Measurements from ENCODE around the gene SPHK1. TPM values are rescaled to one million over a fixed set of nuclear protein-coding genes. Genes with fewer than 3 reads are reported as not detected.

SPHK1 gene
- total RNA-seq, 1 donor from 2014 or later: 120 TPM

- no peaks in the 10 kb centered on the region for H3K27me3 ChIP-seq
- H3K4me3 ChIP-seq: no peak overlapping the region
- no peak overlapping the region for H3K27ac ChIP-seq
- H3K4me1 ChIP-seq: peaks cover 0 to 5% of the 10 kb centered on the region in 2 donors
- peaks cover 32 to 51% of the 10 kb centered on the region in 2 donors for H3K36me3 ChIP-seq
- DNase-seq (ENCODE audit: low spot score in 2 of 2): no peak
- TF ChIP-seq, protein P1, sequence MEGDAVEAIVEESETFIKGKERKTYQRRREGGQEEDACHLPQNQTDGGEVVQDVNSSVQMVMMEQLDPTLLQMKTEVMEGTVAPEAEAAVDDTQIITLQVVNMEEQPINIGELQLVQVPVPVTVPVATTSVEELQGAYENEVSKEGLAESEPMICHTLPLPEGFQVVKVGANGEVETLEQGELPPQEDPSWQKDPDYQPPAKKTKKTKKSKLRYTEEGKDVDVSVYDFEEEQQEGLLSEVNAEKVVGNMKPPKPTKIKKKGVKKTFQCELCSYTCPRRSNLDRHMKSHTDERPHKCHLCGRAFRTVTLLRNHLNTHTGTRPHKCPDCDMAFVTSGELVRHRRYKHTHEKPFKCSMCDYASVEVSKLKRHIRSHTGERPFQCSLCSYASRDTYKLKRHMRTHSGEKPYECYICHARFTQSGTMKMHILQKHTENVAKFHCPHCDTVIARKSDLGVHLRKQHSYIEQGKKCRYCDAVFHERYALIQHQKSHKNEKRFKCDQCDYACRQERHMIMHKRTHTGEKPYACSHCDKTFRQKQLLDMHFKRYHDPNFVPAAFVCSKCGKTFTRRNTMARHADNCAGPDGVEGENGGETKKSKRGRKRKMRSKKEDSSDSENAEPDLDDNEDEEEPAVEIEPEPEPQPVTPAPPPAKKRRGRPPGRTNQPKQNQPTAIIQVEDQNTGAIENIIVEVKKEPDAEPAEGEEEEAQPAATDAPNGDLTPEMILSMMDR (IDR thresholded peaks at IDR 0.05): no peak
- H3K9me3 ChIP-seq: no peaks in the 10 kb centered on the region
- intact Hi-C loops (cut with DNase I): no loop called here
Measured at GRCh38 chr17:76404976-76405563, 20.7 kb downstream of the SPHK1 start.

DNA sequence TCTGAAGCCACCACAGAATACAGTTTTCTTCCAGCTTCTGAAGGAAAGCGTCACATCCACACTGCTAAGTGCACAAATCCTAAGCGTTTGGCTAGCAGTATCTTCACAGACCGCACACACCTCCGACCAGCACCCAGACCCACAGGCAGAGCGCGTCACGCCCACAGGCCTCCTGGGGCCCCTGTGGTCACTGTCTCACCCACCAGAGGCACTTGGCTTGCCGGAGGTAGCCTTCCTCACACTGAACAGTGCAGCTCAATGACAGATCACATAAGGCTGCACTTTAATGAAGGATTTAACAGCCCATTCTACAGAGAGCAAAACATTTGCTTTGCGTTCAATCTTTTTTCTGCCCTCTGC lies 21.2 kb downstream of the SPHK1 start:
- Histone ChIP-seq H3K36me3 (peaks cover 27 to 46% of the 10 kb centered on the region in 2 donors), H3K27me3 (no peaks in the 10 kb centered on the region), H3K4me3 (no peak overlapping the region), H3K27ac (no peak overlapping the region), H3K4me1 (peaks cover 0 to 5% of the 10 kb centered on the region in 2 donors), H3K9me3 (no peaks in the 10 kb centered on the region)
- intact Hi-C loops (cut with DNase I): no loop called here
- TF ChIP-seq, protein P1 (IDR thresholded peaks at IDR 0.05): no peak
- no peak for DNase-seq (ENCODE audit: low spot score in 2 of 2)

DNA sequence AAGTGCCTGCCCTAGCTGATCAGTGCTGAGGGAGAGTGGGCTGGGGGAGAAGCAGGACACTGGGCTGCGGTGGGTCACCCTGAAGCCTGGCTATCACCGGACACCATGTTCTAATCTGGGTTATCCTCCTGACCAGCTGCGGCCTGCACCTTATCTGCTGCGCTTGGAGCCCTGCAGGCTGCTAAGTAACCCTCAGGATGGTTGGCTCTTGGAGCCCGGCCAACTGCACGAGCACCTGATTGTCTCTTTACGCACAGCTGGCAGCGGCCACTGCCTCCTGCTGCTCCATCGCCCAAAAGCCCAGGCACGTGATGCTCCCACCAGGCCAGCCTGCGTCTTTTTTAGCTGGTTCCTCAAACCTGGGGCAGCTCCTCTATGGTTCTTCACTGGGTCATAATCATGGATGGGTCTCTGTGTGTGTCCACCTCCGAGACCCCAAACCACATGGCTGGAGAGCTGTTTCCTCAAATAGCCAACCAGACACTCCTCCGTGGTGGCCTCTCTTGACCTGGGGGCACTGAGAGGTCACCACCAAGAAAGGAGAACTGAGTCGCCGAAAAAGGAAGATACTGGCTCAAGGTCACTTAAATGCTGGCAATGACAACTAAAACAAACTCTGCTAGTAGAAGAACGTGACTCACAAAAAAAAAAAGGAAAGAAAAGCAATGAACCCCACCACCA lies 21.7 kb downstream of the SPHK1 start:
- no peak for DNase-seq (ENCODE audit: low spot score in 2 of 2)
- Histone ChIP-seq H3K4me3 (no peak overlapping the region), H3K9me3 (no peaks in the 10 kb centered on the region), H3K4me1 (peaks cover 0 to 5% of the 10 kb centered on the region in 2 donors), H3K36me3 (peaks cover 22 to 40% of the 10 kb centered on the region in 2 donors), H3K27ac (no peak overlapping the region), H3K27me3 (no peaks in the 10 kb centered on the region)
- TF ChIP-seq, protein P1 (IDR thresholded peaks at IDR 0.05): no peak
- intact Hi-C loops (cut with DNase I): no loop called here

DNA sequence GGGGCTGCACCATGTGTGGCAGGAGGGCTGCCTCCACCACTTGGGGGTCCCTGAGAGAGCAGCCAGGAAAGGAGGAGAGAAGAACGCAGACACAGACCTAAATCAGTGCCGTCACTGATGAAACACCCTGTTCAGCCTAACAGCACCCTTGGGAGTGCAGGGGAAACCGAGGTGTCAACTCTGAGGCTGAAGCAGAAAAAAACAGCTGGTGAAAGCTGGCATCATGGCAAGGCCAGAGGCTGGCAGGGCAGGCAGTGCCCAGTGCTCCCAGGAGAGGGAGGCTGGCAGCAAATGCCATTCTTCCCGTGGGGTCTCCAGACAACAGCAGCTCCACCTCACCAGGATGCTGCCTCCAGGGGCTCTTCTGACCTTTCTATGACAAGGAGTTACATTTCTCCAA lies 23.1 kb downstream of the SPHK1 start:
- Histone ChIP-seq H3K4me3 (no peak overlapping the region), H3K36me3 (peaks cover 11 to 29% of the 10 kb centered on the region in 2 donors), H3K27me3 (no peaks in the 10 kb centered on the region), H3K4me1 (peaks cover 0 to 5% of the 10 kb centered on the region in 2 donors), H3K9me3 (no peaks in the 10 kb centered on the region), H3K27ac (no peak overlapping the region)
- intact Hi-C loops (cut with DNase I): no loop called here
- no peak for DNase-seq (ENCODE audit: low spot score in 2 of 2)
- TF ChIP-seq, protein P1 (IDR thresholded peaks at IDR 0.05): no peak

DNA sequence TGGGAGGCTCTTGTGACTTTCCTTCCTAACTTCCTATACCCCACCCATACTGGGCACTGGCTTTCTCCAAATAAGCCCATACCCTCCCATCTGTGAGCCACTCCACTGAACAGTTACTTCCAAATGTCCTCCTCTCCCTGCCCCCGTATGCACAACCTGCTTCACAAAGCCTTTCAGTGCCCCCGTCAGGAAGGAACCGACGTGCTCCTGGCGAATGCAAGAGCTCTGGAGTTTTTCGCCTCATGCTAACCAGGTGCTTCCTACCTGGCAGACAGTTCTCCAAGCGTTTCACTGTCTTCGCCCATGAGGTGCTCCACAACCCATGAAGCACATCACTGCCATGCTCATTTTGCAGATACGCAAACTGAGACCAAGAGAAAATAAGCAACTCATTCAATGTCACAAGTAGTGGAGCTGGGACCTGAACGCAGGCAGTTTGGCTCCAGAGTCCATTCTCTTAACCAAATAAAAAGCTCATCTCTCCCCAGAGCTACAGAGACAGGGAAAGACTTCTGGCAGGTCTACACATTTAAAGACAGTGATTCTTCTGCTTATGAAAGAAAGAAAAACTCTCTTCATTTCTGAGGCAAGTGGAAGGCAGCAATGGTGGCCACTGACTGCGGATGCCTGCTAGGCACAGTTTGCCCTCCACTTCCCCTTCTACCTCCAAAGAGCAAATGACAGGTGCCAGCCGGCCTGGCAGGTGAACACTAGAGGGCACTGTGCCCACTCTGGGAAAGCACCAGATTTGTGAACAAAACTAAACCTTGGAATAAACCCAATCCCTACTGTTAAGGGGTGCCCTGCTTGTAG lies 23.8 kb downstream of the SPHK1 start:
- intact Hi-C loops (cut with DNase I): loop anchor here (1.0 kb wide), 1 partner anchor 98 kb away; no protein-coding TSS in a partner anchor
- no peak overlapping the region for H3K4me3 ChIP-seq
- no peaks in the 10 kb centered on the region for H3K27me3 ChIP-seq
- peaks cover 6 to 22% of the 10 kb centered on the region in 2 donors for H3K36me3 ChIP-seq
- H3K9me3 ChIP-seq: no peaks in the 10 kb centered on the region
- H3K27ac ChIP-seq: no peak overlapping the region
- H3K4me1 ChIP-seq: peaks cover 0 to 5% of the 10 kb centered on the region in 2 donors
- no peak for DNase-seq (ENCODE audit: low spot score in 2 of 2)
- TF ChIP-seq, protein P1 (IDR thresholded peaks at IDR 0.05): peak; percentile 33 to 77 (median 50)

Measured in ascending aorta (tissue), 2 donors.